Left lung (tissue), 10 donors: ENCODE results near the gene ITGA1. TPM values are rescaled to one million over a fixed set of nuclear protein-coding genes. Genes with fewer than 3 reads are reported as not detected.

Experiments
- ATAC-seq: fragments of 200-7000 bp; cut with Tn5 transposase; one replicate; pipeline ENCODE4 v1.9.1; 2020; ENCODE audit warnings: moderate library complexity
- DNase-seq, 4 donors: peaks; one replicate each; pipeline ENCODE4 v3.0.0-alpha.2; 2013 to 2020
- H3K27ac ChIP-seq, 2 donors: fragments of 200-600 bp; sonication (generic) in 1 of 2; one replicate each; pipeline versions ENCODE4 v1.5.0 to v1.8.0; 2020 to 2021
- H3K27me3 ChIP-seq, 2 donors: fragments of 200-600 bp; sonication (generic) in 1 of 2; one replicate each; pipeline versions ENCODE4 v1.5.0 to v1.8.0; 2020 to 2021
- H3K36me3 ChIP-seq, 2 donors: fragments of 200-600 bp; sonication (generic) in 1 of 2; one replicate each; pipeline versions ENCODE4 v1.5.0 to v1.8.0; 2020 to 2021
- H3K4me1 ChIP-seq, 2 donors: fragments of 200-600 bp; one replicate each; pipeline ENCODE4 v1.8.0; 2021
- H3K4me3 ChIP-seq, 2 donors: fragments of 200-600 bp; sonication (generic) in 1 of 2; one replicate each; pipeline versions ENCODE4 v1.5.0 to v1.8.0; 2020 to 2021; ENCODE audit warnings: mild to moderate bottlenecking in 1 of 2
- H3K9me3 ChIP-seq, 2 donors: fragments of 200-600 bp; sonication (generic) in 1 of 2; one replicate each; pipeline versions ENCODE4 v1.5.0 to v1.8.0; 2020 to 2021
- intact Hi-C, 2 donors: fragments of 100-400 bp; cut with DNase I; formaldehyde crosslinking; loops; one replicate each; pipeline versions ENCODE4 v1.11.2 to v1.14.2; 2022
- polyA plus RNA-seq, 6 donors: library from polyadenylated mRNA; unstranded; fragments of 120-200 nt; gene quantifications; one replicate each; pipeline ENCODE4 v1.2.1, GENCODE V29; 2013; ENCODE audit not compliant: insufficient read length in 6 of 6
- total RNA-seq, 2 donors: library from RNA; stranded (reverse); fragmentation: NEBNext Ultra II Directional; extraction: Animal tissue kit (Norgen Biotek cat#: 25700); gene quantifications; one replicate each; pipeline ENCODE4 v1.2.1, GENCODE V29; 2021
- TF ChIP-seq, protein P1 (sequence below), 2 donors: fragments of 200-600 bp; sonication (generic) in 1 of 2; IDR thresholded peaks; one replicate each; pipeline versions ENCODE4 v1.5.0 to v1.8.0; 2021; ENCODE audit warnings: antibody characterized with exemption in 2 of 2
- donor health status: DM: no; HTN: yes; CAD: no.
- donor health status: DM: no; HTN: no; CAD: no.

The ITGA1 gene
- total and polyA plus RNA-seq, 8 donors: 67.8 to 127 (median 88.2) TPM

DNA sequence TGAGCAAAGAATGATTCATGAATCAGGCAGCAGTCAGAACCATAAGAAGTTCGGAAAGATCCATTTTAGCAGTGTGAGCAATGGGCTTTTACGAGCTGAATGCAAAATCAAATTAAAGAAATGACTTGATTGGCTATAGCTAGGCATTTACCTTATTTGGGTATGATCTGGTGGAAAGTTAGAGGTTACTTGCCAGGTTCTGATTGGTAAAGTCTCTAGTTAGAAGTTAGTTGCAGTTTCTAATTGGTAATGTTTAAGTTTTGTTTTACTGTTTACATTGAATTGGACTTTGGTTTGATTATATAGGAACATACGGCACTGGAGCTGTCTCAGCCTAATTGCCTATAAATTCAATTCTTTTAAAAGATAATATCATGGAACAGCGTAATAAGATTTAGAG is 97.9 kb downstream of the ITGA1 start:
- DNase-seq: no peak
- intact Hi-C loops: no loop called here
- ATAC-seq: no peak
- Histone ChIP-seq H3K27me3 (no peaks in the 10 kb centered on the region), H3K4me1 (no peaks in the 10 kb centered on the region), H3K27ac (no peak overlapping the region), H3K4me3 (no peak overlapping the region), H3K9me3 (no peaks in the 10 kb centered on the region), H3K36me3 (peaks cover 0 to 10% of the 10 kb centered on the region in 2 donors)
- TF ChIP-seq, protein P1, sequence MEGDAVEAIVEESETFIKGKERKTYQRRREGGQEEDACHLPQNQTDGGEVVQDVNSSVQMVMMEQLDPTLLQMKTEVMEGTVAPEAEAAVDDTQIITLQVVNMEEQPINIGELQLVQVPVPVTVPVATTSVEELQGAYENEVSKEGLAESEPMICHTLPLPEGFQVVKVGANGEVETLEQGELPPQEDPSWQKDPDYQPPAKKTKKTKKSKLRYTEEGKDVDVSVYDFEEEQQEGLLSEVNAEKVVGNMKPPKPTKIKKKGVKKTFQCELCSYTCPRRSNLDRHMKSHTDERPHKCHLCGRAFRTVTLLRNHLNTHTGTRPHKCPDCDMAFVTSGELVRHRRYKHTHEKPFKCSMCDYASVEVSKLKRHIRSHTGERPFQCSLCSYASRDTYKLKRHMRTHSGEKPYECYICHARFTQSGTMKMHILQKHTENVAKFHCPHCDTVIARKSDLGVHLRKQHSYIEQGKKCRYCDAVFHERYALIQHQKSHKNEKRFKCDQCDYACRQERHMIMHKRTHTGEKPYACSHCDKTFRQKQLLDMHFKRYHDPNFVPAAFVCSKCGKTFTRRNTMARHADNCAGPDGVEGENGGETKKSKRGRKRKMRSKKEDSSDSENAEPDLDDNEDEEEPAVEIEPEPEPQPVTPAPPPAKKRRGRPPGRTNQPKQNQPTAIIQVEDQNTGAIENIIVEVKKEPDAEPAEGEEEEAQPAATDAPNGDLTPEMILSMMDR (IDR thresholded peaks at IDR 0.05): no peak

DNA sequence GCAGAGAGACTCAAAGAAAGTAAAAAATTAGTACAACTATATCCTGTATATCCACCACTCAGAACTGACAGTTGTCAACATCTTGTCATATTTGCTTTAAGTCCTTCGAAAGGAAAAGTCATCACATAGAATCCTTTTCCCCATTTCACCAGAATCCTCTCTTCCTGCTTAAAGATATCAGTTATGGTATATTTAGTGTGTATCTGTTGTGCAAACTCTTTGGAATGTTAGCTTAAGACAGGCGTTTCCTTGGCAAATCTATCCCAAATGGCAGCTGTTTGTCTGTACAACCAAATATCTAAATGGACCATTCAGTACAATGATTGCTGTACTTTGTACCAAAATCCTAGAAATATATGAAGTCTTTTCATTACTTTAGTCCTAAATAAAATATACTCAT is 98.5 kb downstream of the ITGA1 start:
- Histone ChIP-seq H3K27me3 (no peaks in the 10 kb centered on the region), H3K36me3 (peaks cover 0 to 10% of the 10 kb centered on the region in 2 donors), H3K4me3 (no peak overlapping the region), H3K9me3 (no peaks in the 10 kb centered on the region), H3K27ac (no peak overlapping the region), H3K4me1 (no peaks in the 10 kb centered on the region)
- no peak for ATAC-seq
- intact Hi-C loops: no loop called here
- no peak for DNase-seq
- TF ChIP-seq, protein P1 (IDR thresholded peaks at IDR 0.05): no peak

DNA sequence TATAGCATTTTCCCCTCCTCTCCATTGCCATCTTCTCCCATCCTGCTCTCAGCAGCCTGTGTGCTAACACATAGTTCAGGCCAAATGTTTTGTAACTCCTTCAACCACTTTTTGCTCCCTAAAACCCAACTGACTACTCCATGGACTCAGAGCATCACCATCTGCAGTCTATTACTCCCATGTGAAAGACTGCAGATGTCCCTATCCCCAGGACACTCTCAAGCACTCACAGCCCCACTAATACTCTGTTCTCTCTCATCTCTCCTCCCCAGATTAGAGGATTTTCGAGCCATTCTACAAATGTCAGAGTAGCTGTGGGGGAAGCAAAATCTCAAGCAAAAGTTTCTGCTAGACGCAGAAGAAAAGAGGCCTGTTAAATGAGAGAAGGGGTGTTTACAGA is 99.3 kb downstream of the ITGA1 start:
- Histone ChIP-seq H3K36me3 (peaks cover 0 to 10% of the 10 kb centered on the region in 2 donors), H3K4me3 (no peak overlapping the region), H3K9me3 (no peaks in the 10 kb centered on the region), H3K27ac (no peak overlapping the region), H3K27me3 (no peaks in the 10 kb centered on the region), H3K4me1 (peaks cover 2 to 4% of the 10 kb centered on the region in 2 donors)
- no peak for DNase-seq
- TF ChIP-seq, protein P1 (IDR thresholded peaks at IDR 0.05): no peak
- intact Hi-C loops: no loop called here
- ATAC-seq: no peak

DNA sequence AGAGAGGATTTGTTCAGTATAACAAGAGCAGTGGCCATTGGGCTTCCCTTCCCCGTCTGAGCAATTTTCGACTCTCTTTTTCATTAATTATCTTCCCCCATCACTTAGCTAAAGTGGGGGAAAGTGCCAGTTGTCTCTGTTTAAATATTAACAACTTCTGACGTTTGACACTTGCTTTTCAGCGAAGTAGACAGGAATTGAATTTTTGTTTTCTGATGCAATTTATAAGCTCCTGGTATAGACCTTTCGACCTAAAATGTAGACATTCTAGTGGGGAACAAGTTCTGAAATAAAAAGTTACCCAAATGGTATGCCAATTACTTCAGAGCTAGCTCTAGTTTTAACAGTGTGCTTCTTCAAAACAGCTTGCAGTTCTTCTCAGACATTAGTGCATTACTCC is 100.6 kb downstream of the ITGA1 start:
- Histone ChIP-seq H3K4me1 (peaks cover 3 to 12% of the 10 kb centered on the region in 2 donors), H3K36me3 (peaks cover 0 to 10% of the 10 kb centered on the region in 2 donors), H3K27ac (no peak overlapping the region), H3K9me3 (no peaks in the 10 kb centered on the region), H3K4me3 (no peak overlapping the region), H3K27me3 (no peaks in the 10 kb centered on the region)
- ATAC-seq: no peak
- TF ChIP-seq, protein P1 (IDR thresholded peaks at IDR 0.05): no peak
- intact Hi-C loops: no loop called here
- DNase-seq: no peak

DNA sequence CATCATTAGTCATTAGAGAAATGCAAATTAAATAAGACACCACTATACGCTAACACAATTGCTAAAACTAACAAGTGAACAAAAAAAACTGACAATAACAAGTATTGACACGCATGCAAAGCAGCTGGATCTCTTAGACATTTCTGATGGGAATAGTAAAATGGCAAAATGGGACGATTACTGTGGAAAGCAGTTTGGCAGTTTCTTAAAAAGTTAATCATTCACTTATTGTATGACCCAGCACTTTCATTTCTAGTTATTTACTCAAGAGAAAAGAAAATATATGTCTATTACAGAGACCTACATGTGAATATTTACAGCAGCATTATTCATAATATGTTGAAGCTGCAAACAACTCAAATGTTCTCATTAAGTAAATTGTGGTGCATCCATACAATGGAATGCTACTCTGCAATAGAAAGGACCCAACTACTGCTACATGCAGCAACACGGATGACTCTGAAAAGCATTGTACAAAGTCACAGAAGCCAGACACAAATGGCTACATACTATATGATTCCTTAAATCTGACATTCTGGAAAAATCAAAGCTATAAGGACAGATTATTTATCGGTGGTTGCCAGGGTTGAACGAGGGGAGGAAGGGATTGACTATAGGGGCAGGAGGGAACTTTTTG is 104.6 kb downstream of the ITGA1 start:
- no peak overlapping the region for H3K4me3 ChIP-seq
- TF ChIP-seq, protein P1 (IDR thresholded peaks at IDR 0.05): no peak
- peak overlapping the region in 1 of 2 donors; percentile 60 for H3K27ac ChIP-seq
- intact Hi-C loops: loop anchor here in 1 of 2 donors (10.0 kb wide), 1 partner anchor 88 kb away; no protein-coding TSS in a partner anchor
- DNase-seq: no peak
- no peaks in the 10 kb centered on the region for H3K9me3 ChIP-seq
- no peak for ATAC-seq
- H3K4me1 ChIP-seq: peaks cover 6 to 21% of the 10 kb centered on the region in 2 donors
- no peaks in the 10 kb centered on the region for H3K27me3 ChIP-seq
- H3K36me3 ChIP-seq: peaks cover 0 to 10% of the 10 kb centered on the region in 2 donors
